CD1c-positive myeloid dendritic cell (primary cell): ENCODE measurements around the gene ADSS2.

Source experiments
- DNase-seq: peaks from one replicate; pipeline ENCODE4 v3.0.0-alpha.2; 2016; ENCODE audit errors: extremely low spot score

Gene ADSS2

DNA sequence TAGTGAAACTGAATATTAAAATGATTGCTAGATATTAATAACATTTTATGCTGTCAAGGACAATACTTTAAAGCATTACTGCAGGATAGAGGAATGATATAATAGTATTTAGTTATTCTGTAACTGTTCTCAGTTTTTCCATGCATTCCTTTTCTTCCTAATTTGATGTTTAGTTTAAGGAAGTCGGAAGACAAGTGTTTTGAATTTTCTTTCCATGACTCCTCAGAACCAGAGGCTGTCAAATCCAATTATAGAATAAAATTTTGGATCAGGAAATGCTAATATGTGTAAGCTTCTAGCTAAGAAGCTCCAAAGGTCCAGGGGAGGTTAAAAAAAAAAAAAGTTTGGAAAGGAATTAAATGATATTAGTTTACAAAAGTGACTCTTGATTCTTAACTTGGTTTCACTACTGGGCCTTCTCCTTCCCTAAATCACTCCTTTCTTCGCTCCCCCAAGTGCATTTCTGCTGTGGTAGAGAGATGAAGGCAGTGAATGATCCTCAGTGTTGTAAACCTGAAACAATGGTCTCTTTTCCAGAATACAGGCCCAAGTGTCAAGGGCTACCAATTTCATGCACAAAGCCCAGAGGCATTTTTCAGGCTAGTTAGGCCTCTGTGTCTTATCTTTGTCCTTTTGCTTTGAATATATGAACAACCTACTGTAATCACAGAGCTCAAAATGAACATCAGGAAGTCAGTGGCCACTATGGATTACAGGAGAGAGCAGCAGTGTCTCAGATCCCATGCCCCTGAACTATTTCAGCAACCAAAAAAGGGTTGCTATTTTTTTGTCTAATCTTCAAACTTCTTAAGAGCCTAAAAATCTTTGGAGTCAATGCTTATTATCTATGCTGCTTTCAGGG lies 6.2 kb downstream of the ADSS2 start:
- no peak for DNase-seq

DNA sequence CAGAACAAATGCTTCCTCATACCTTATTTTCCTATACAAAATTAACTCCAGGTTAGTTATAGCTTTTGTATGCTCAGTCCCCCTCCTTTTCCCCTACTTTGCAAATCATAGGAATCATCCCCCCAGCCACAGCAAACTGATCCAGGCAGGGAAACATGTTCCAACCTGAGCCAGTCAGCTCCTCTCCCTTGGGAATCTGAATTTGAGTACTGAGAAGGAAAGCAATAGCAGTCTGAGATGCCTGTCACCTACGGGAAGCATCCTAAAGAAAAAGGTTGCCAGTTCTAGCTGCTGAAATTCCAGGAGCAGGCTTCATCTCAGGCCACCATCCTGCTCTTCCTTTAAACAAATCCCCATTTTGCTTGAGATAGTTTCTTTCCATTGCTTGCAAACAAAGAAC lies 6.9 kb downstream of the ADSS2 start:
- no peak for DNase-seq

DNA sequence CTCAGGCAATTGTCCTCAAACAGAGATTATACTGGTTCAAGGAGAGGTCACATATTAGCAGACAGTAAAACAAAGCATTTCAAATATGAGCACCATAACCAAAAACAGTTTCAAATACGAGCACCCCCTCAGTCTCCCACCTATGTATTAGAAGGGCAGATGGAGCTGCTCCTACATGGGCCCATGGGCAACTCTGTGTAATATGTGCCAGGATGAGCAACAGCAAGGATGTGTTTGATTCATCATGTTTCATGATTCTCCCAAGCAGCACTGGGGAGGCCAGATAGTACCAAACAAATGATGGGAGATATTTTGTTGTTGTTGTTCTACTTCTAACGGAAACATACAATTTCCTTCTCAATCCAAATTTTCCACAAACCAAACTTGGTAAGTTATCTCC lies 8.9 kb downstream of the ADSS2 start:
- no peak for DNase-seq

DNA sequence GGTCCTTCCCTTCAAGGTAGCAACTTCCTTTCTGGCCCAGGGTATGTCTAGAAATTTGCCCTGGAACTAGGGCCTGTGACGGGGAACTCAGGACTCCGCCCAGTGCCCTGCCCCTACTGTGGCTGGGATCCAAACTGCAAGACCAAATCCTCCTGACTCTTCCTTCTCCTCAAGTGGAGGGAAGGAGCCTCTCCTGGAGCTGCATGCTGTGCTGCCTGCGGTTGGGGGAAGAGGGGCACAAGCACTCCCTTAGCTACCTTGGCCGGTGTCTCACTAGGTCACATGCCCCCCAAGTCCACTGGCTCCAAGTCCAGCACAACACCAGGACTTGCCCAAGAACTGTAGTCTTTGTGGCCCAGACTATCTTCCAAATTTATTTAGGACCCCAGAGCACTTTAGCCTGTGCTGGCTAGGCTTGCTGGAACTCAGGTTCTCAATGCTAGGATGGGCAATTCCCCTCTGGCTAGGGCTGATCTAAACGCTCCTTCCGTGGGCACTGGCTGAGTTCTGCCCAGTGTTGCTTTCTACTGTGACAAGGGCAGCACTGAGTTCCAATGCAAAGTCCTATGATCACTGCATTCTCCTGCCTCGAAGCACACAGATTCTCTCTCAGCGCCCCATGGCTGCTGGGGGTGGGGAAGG lies 12.2 kb downstream of the ADSS2 start:
- DNase-seq: peak; percentile 2

DNA sequence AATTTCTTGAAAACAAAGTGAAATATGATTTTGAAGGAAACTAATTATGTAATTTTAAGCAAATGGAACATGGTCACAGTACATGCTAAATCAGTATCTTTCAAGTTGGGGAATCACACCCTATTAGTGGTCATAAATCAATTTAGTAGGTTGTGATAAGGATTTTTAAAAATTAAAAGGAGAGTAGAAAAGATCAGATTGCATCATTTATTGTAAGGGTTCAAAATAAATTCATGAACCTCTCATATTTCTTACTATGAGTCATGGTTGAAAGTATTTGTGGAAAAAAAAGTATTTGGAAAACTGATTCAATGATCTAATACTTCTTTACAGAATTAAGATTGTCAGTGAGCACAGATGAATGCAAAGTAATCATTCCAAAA lies 14.6 kb downstream of the ADSS2 start:
- no peak for DNase-seq

DNA sequence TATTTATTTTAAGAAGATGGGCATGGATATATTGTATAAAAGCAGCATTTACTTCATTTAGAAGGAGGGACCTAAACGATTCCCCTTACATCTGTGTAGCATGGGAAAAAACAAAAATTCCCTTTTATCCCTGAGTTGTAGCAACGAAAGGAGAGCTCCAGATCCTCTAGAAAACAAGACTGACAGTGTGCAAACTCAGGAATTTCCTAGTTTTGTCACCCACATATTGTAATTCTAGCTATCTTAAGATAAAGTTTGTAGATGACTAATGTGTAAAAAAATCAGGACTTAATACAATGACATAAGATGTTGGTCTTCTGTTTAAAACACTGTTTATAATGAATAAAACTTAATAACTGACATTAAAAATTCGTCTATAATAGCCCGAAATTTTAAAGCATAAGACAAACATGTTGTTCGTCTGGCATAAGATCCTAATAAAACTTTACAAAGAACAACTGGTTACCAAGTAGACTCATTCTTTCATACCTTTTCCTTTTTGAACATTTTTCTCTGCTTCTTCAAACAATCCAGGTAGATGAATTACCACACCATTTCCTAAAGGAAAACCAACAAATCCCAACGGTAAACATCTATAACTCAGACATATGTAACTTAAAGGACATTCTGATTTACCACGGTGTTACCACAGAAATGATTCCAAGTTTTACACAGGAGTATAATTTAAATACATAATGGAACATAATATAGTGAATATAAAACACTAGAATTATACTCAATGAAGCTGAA lies 15.2 kb downstream of the ADSS2 start:
- no peak for DNase-seq

DNA sequence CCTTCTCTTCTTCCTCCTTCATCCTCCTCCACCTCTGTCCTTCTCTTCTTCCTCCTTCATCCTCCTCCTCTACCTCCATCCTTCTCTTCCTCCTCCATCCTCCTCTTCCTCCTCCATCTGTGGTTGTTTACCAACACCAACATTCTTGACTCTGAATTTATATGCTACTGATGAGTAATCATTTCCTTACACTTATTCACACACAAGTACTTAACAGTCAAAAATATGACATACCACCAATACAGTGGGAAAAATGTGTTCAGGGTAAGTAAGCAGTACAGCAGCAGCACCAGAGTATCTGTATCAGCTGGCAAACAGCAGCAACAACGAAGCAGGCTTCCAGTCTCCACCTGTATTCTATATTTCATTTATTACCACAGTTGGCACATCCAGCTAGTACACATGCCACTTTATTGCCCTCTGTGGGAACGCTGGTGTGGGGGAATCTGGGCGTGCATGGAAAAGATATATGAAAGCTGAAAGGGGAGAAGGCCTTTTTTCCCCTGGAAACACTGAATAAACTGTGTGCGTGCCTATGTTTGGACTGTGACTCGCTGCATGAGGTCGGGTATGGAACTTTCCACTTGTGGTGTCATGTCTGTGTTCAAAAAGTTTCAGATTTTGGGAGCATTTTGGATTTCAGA lies 16.0 kb downstream of the ADSS2 start:
- no peak for DNase-seq

DNA sequence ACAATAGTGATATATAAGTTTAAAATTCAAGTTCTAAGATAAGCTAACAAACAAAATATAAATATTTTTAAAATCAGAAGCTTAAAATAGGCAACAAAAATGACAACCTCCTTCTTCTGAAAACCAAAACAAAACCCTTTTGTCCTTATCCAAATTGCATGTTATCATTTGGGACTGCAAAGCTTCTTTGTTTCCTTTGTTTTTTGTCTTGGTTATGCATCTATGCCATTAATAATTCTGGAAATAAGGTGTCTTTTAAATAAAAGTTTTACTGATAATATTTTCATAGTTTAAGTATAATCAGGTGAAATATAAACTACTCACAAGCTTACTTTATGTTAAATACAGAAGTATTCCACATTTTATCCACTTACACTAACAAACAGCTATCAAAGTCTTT lies 20.5 kb downstream of the ADSS2 start:
- DNase-seq: no peak

DNA sequence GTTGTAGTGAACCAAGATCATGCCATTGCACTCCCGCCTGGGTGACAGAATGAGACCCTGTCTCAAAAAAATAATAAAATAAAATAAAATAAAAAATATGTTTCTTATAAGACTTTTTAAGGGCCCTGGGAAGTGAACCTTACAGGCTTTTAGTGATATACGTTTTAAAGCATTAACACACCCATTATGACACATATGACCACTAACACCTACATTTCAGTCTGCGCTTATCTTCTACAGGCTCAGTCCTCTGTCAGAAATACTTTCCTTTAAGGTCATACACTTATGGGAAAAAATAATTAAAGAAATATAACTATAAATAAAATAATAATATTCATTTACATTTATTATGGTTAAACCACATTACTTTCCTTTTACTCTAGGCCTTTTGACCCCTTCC lies 21.9 kb downstream of the ADSS2 start:
- DNase-seq: no peak

DNA sequence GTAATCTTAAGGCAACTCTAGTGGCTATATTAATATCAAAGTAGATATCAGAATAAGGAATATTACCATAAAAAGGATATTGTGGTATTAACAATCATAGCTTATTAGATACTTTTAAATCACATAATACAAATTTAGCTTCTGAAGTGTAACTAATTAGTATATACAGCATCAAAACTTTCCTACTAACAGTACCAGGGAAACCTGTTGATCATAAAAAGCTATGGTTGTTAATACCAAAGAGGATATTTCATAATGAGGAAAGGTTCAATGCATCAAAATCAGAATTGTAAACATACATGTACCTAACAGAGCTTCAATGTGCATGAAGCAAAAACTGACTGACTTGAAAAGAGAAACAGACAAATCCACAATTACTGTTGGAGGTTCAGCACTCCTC lies 24.1 kb downstream of the ADSS2 start:
- DNase-seq: no peak

DNA sequence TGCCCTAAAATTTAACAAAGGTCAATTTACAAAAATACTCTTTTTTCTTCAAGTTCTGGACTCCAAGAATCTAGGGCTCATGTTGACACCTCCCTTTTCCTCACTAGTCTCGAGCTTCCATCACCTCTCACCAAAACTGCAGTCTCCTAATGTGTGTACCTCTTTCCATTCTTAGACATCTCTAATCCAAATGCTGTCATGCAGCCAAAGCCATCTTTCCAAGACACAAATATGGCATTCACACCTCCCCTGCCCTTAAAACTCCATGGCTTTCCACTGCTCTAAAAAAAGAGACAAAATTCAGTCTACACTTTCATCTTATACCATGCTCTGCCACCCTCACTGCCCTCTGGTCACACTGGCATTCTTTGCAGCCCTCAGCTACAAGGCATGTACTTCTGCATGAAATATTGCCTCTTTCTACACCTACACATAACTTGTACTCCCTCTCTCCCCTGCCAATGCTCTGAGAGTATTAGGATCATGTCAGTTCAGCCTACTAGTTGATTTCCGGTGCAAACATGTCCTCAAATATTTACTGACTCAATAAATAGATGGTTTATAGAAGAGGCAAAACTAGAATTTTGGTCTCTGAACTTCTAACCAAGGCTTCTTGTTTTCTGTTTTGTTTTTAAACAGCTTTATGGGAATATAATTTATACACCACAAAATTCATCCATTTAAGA lies 26.9 kb downstream of the ADSS2 start:
- DNase-seq: no peak

DNA sequence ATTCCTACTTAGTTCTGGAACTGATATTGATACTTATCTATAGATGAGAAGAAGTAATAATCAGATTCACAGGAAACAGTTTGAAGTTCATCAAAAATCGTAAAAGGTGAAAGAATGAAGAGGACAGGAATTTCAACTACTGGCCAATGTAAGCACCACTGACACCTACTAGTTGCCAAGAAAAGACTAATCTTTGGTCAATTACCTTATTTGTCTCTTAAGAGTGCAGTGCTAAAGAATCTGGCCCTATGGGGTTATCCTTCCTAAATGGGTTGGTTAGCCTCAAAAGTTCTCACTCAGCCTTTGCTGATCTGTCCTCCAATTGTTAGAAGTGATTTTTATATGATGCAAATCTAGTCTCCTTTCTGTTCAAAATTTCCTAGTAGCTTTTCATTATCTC lies 29.5 kb downstream of the ADSS2 start:
- DNase-seq: no peak

DNA sequence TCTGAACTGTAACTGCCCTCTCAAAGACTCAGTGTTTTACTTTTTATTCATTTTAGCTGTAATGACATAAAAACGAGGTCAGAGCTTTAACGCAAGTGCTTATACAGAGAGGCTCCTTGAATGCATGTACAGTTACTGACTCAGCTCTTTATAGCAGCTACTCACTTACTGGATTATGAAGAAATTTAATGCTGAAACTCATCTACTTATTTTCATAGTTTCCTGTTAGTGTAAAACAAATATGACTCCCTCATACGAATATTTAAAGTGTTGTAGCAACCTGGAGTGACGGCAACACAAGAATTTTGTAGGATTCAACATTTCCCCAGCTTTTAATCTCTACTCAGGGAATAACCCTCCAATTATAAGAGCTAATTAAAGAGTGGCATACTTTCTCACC lies 32.7 kb downstream of the ADSS2 start:
- no peak for DNase-seq

DNA sequence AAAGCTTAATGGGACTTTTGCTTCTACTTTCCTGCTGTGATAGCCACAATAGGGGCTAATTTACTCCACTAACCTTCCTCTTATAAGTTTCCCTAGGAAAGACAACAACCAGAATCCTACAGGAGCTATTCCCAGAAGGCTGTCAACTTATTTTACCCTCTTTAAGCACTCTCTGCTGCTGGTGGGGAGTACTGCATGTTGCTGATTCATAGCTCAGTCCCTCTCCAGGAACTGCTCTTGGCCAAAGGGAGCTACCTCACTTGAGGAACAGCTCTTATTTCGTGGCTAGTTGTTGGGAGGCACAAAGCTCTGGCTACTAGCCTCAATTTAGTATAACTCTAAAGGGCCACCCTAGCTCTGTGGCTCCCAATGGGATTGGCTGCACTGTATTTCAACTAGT lies 37.2 kb downstream of the ADSS2 start:
- DNase-seq: no peak

DNA sequence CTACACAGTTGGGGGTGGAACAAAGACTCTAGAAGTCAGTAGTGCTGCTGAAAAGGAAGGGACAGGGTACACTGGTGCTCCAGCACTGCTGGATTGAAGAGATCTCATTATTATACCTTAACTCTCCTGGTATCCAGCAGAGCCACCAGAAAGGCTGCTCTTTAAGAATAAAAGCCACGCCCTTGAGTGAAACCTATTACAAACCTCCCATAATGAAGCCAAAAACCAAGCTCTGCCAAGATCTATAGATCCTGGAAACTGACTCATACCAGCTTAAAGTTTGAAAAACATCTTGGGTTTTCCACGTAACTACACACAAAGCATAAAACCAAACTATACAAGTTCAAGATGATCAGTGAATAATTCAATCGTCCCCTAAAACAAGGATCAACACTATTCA lies 38.0 kb downstream of the ADSS2 start:
- no peak for DNase-seq

DNA sequence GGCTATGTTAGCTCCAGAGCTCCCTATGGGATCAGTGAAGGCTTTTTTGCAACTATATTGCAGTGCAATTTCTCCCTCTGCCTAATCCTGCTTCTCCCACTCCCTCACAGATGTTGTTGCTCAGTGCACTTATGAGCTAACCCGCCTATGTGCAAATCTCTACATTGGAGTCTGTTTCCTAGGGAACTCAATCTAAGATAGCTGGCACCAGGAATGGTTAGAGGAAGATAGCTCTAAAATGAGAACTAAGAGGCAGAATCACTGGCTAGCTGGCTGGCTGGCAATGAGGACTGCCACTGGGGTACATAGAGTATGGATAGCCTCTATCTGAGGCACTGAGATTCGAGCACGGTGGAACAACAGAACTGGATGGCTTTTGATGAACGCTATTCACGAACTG lies 39.5 kb downstream of the ADSS2 start:
- no peak for DNase-seq

DNA sequence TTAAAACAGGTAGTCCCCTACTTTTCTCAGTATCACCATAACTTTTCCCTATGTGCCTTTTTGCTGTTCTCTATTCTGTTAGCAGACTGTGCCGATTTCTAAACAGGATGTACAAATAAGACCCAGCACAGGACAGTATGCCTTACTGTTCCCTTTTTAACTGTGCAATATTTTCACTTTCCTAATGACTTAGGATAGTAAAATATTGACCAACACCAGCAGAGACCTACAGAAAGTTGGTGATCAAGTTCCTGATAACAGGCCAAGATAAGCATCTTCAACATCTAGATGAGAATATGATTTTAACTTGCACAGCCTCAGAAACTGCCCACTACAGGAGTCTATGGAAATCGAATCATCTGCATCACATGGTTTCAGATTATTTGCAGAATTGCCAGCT lies 42.0 kb downstream of the ADSS2 start:
- peak; percentile 49 for DNase-seq

DNA sequence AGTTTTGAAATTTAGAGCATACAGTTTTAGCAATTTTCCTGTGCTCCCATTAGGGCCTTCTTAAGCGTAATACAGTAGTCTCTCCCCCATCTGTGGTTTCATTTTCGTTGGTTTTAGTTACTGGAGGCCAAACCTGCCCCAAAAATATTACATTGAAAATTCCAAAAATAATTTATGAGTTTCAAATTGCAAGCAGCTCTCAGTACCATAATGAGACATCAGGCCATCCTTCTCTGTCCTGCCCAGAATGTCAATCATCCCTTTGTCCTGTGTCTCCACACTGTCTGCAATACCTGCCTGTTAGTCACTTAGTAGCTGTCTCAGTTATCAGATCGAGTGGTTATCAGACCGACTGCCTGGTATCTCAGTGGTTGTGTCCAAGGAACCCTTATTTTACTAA lies 45.4 kb downstream of the ADSS2 start:
- DNase-seq: no peak

DNA sequence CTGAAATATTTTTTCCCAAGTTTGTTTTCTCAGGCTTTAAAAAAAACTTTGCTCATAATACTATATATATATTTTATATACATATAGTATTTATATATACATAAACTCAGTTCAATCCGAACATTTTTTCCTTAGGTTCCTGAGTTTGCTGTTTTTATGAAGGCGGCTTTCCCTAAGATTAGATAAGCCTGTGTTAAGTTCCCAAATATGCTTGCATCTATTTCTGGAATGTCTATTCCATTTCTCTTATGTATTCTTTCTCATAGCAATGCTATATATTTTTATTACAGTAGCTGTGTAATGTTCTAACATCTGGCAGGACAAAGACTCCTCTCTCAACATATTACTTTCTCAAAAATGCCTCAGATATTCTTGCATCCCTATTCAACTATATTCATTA lies 45.9 kb downstream of the ADSS2 start:
- no peak for DNase-seq

DNA sequence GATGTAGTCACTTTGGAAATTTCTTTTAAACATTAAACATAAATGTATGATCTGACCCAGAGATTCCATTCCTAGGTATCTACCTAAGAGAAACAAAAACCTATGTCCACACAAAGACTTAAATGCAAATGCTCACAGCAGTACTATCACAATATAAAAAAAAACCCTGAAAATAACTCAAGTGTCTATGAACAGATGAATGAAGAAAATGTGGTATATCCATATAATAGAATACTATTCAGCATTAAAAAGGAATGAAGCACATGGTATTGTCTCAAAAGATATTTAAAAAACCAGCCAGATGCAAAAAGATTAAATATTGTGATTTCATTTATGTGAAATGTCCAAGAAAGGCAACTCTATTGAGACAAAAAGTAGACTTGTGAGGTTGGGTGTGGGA lies 48.3 kb downstream of the ADSS2 start:
- no peak for DNase-seq

DNA sequence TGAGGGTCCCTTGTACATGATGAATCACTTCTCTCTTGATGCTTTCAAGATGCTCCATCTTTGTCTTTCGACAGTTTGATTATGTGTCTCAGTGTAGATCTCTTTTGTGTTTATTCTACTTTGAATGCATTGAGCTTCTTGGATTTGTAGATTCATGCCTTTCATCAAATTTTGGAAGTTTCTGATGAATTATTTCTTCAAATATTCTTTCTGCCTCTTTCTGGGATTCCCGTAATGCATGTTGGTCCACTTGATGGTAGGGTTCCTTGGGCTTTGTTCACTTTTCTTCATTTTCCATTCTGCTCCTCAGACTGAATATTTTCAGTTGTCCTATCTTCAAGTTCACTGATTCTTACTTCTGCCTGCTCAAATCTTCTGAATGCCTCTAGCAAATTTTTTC lies 50.7 kb downstream of the ADSS2 start:
- DNase-seq: no peak

DNA sequence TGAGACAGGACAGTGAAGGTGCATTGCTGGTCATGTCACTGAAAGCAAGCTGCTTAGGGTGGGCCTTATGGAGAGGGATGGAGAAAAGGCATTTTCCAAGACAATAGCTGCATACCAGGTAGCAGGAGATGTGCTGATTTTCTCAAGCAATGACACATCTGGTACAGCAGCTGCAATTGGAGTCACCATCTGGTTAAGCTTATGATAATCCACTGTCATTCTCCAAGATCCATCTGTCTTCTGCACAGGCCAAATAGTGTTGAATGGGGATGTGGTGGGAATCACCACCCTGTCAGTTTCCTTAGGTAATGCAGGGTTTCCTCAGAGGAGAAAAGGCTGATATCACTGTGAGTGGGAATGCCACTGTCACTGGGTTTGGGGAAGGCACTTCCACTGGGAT lies 54.6 kb downstream of the ADSS2 start:
- DNase-seq: no peak
